Choroid plexus epithelial cell (primary cell): ENCODE data around the gene KRTAP1-3.
"Not testable (repeated sequence)": the region's sequence is repeated elsewhere in the genome, so short reads cannot be mapped to it uniquely, and the experiment has no call there.

Experiments used
- DNase-seq: peaks from one replicate; pipeline ENCODE4 v3.0.0-alpha.2; 2010; ENCODE audit warnings: low read depth
- H3K4me3 ChIP-seq: 2 replicates; pipeline ENCODE4 v1.5.1; 2011; ENCODE audit warnings: low read depth, mild to moderate bottlenecking, control low read depth, low read length, moderate library complexity
- TF ChIP-seq, protein P1 (sequence below): conservative IDR thresholded peaks from 2 replicates; pipeline ENCODE4 v1.5.1; 2011; ENCODE audit warnings: low read depth, mild to moderate bottlenecking, control low read depth, inconsistent platforms, low read length, moderate library complexity

The KRTAP1-3 gene

DNA sequence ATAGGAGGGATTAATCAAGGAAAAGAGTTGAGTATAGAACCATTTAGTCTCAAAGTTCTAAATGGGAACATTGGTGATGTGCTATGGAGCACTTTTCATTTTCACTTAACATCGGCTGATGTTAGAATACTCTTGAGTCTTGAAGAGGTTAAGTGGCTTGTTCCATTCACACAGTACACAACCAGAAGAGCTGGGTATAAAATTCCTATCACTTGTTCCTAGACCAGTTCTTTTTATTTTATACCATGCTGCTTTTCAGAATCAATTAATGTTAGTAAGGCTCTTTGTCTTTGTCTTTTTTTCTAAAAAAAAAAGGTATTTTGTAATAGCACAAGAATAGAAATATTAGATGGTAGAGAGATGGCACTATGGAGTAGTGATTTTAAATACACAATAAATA lies 8.3 kb upstream of the KRTAP1-3 start:
- no peak overlapping the region for H3K4me3 ChIP-seq
- no peak for DNase-seq
- TF ChIP-seq, protein P1, sequence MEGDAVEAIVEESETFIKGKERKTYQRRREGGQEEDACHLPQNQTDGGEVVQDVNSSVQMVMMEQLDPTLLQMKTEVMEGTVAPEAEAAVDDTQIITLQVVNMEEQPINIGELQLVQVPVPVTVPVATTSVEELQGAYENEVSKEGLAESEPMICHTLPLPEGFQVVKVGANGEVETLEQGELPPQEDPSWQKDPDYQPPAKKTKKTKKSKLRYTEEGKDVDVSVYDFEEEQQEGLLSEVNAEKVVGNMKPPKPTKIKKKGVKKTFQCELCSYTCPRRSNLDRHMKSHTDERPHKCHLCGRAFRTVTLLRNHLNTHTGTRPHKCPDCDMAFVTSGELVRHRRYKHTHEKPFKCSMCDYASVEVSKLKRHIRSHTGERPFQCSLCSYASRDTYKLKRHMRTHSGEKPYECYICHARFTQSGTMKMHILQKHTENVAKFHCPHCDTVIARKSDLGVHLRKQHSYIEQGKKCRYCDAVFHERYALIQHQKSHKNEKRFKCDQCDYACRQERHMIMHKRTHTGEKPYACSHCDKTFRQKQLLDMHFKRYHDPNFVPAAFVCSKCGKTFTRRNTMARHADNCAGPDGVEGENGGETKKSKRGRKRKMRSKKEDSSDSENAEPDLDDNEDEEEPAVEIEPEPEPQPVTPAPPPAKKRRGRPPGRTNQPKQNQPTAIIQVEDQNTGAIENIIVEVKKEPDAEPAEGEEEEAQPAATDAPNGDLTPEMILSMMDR, result no peak

DNA sequence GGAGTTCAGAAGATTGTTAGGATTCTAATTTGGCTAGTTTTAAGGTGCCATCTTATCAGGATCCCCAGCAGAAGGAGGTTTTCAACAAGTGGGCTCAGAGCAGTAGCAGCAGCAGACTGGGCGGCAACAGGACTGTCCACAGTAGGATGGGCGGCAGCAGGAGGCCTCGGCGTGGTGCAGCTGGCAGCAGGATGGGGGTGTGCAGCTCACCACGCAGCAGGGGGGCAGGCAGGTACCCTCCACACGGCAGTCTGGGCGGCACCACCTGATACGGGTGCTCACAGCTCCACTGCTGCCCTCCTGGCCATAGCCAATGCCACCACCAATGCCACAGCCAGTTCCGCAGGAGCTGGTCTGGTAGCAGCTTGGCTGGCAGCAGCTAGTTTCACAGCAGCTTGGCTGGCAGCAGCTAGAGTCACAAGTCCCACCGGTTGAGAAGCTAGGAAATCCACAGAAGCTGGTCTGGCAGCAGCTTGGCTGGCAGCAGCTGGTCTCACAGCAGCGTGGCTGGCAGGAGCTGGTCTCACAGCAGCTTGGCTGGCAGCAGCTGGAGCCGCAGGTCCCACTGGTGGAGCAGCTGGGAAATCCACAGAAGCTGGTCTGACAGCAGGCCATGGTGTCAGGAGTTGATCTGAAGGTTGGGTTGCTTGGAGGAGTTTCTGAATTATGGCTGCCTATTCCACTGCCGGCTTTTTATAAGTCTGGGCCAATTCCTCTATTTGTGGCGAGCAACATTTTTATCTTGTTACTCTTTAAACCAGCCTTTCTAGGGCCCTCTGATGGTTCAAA lies 6.3 kb upstream of the KRTAP1-3 start, which contains the start of gene KRTAP1-1:
KRTAP1-1 (minus strand) TSS at position 668 of the 789 bp plus-strand sequence; CDS start at position 615, 53 bp downstream.
- DNase-seq, result peak; percentile 17
- H3K4me3 ChIP-seq, result not testable (repeated sequence)

DNA sequence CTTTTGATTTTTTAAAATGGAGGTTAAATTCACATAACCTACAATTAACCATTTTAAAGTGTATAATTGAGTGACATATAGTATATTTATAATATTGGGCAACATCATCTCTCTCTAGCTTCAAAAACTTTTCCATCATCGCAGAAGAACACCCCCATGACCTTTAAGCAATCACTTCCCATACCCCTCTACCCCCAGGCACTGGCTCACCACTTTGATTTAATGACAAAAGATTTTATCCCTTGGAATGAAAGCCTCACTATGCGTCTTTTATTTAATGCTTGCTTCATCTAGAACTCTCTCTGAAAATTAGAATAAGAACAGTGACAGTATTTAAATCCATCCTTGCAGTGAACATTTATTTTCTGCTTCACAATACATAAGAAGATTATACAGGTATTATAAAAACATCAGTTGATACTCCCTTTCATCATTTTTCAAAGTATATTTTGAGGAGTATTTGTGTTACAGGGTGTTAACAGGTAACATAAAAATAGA lies 3.2 kb upstream of the KRTAP1-3 start:
- TF ChIP-seq, protein P1, result no peak
- DNase-seq, result no peak
- H3K4me3 ChIP-seq, result no peak overlapping the region

DNA sequence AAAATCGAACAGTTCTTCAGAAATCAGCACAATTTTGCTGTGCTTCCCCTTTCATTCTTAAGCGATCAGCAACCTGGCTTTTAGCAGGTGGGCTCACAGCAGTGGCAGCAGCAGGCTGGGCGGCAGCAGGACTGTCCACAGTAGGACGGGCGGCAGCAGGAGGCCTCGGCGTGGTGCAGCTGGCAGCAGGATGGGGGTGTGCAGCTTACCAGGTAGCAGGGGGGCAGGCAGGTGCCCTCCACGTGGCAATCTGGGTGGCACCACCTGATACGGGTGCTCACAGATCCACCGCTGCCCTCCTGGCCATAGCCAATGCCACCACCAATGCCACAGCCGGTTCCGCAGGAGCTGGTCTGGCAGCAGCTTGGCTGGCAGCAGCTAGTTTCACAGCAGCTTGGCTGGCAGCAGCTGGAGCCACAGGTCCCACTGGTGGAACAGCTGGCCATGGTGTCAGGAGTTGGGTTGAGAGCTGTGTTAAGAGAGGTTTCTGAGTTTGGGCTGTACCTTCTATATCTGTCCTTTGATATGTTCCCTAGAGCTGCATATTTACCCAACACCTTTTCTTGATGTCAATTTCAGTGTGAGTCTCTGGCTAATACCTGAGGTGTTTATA lies 4.9 kb downstream of the KRTAP1-3 start, which contains the start of gene KRTAP1-4:
KRTAP1-4 (minus strand) TSS at position 563 of the 613 bp plus-strand sequence; CDS start at position 446, 117 bp downstream.
- DNase-seq, result no peak
- no peak within 1 kb of the TSS for H3K4me3 ChIP-seq
- TF ChIP-seq, protein P1, result no peak

DNA sequence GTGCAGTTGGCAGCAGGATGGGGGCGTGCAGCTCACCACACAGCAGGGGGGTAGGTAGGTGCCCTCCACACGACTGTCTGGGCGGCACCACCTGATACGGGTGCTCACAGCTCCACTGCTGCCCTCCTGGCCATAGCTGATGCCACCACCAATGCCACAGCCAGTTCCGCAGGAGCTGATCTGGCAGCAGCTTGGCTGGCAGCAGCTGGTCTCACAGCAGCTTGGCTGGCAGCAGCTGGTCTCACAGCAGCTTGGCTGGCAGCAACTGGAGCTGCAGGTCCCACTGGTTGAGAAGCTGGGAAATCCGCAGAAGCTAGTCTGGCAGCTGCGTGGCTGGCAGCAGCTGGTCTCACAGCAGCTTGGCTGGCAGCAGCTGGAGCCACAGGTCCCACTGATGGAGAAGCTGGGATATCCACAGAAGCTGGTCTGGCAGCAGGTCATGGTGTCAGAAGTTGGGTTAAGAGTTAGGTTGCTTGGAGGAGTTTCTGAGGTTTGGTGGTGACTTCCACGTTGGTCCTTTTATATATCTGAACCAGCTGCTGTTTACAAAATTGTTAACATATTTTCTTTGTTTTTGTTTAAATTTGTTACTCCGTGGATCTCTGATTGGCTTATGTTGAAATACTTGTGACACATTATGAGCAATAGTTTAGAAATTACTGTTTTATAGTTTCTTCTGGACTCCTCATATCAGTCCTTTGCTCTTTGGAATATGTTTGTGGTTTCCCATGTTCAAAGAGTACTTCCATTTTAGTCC lies 7.8 kb downstream of the KRTAP1-3 start, which contains the start of gene KRTAP1-5:
KRTAP1-5 (minus strand) TSS at position 494 of the 757 bp plus-strand sequence; CDS start at position 441, 53 bp downstream.
- TF ChIP-seq, protein P1, result no peak
- H3K4me3 ChIP-seq, result no peak within 1 kb of the TSS
- DNase-seq, result peak; percentile 79

DNA sequence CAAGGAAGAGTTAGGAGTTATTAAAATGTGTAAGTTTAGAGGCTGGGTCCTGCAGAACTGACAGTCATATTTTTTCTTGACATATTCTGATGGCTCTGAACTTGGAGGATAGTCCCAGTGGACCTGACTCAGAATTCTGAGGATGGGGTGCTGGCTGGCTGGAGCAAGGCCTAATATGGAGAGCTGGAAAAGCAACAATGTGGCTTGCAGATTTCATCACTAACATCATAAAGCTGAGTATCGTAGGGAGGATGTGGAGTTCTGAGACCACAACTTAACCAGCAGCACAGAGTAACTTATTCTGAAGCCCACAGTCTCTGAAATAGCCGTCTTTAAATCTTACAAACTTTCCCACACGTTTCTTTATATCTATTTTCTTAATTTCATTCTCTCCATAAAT lies 10.0 kb downstream of the KRTAP1-3 start:
- peak; percentile 14 for DNase-seq
- no peak overlapping the region for H3K4me3 ChIP-seq
- TF ChIP-seq, protein P1, result no peak

DNA sequence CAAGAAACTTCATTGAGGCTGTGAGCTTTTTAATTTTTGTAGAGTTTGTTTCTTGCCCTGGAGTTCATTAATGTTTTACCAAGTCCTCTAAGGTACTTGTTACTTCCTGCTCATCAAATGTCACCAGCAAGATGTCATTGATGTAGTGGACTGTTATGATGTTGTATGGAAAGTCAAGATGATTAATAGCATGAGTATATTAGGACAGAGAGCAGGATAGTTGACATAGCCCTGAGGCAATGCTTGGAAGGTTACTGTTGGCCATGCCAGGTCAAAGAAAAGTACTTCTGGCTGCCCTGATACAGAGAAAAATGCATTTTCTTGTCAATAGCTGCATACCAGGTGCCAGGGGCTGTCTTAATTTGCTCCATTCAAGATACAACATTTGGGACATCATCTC lies 14.3 kb downstream of the KRTAP1-3 start:
- no peak overlapping the region for H3K4me3 ChIP-seq
- DNase-seq, result no peak
- TF ChIP-seq, protein P1, result no peak
